NCI-H526 treated with DMSO at 0.1 percent for 48 hours (cell line): ENCODE measurements around the gene AATK.

ENCODE experiments used
- DNase-seq: peaks from one replicate; lab custom pipeline; 2025; lab: John Stamatoyannopoulos, UW

AATK gene

GRCh38 chr17:81182596-81182995, 16.6 kb upstream of the AATK start:
- DNase-seq = no peak

GRCh38 chr17:81181811-81182185, 15.8 kb upstream of the AATK start:
- DNase-seq = no peak

GRCh38 chr17:81180836-81181810, 15.1 kb upstream of the AATK start:
- no peak for DNase-seq

- no peak for DNase-seq
These were observed 13.8 kb upstream of the AATK start for GRCh38 chr17:81179861-81180260.

- no peak for DNase-seq
These were observed 13.2 kb upstream of the AATK start for GRCh38 chr17:81179220-81179619.

GRCh38 chr17:81178136-81179091, 12.4 kb upstream of the AATK start:
- DNase-seq = no peak

- DNase-seq = no peak
These were observed 10.6 kb upstream of the AATK start for GRCh38 chr17:81176666-81177065.

- DNase-seq = no peak
These were observed 7.7 kb upstream of the AATK start for GRCh38 chr17:81173762-81174155.

GRCh38 chr17:81173052-81173761, 7.2 kb upstream of the AATK start:
- DNase-seq = no peak

- no peak for DNase-seq
These were observed 5.9 kb upstream of the AATK start for GRCh38 chr17:81171941-81172340.

- DNase-seq = no peak
These were observed 4.9 kb upstream of the AATK start for GRCh38 chr17:81170727-81171494.

- no peak for DNase-seq
These were observed 3.9 kb upstream of the AATK start for GRCh38 chr17:81169870-81170309.

- DNase-seq = no peak
These were observed 1.6 kb upstream of the AATK start for GRCh38 chr17:81167638-81168037.

GRCh38 chr17:81167194-81167524, 1.1 kb upstream of the AATK start:
- no peak for DNase-seq

GRCh38 chr17:81165246-81166032, 582 bp downstream of the AATK start, which contains the start of gene PVALEF:
Gene PVALEF (plus strand): TSS chr17:81165507. CDS start chr17:81181227, 15,720 bp downstream.
- peak; percentile 48 for DNase-seq

- DNase-seq = peak; percentile 58
These were observed 1.4 kb downstream of the AATK start for GRCh38 chr17:81164371-81165245.

GRCh38 chr17:81163703-81164370, 2.2 kb downstream of the AATK start:
- DNase-seq = no peak

GRCh38 chr17:81163051-81163695, 2.8 kb downstream of the AATK start:
- DNase-seq = no peak
